H1 (cell line): ENCODE measurements around the gene PALM. TPM values are rescaled to one million over a fixed set of nuclear protein-coding genes. Genes with fewer than 3 reads are reported as not detected.

Experiments used
- CTCF ChIA-PET: fragments of 300-600 bp; sonication (Branson Sonifier 250); formaldehyde crosslinking; loops from one replicate; lab custom pipeline; 2021; ENCODE audit not compliant: partially characterized antibody; lab: Charles Lee
- POLR2A ChIA-PET: fragments of 300-600 bp; sonication (Branson Sonifier 250); formaldehyde crosslinking; loops from one replicate; lab custom pipeline; 2021; ENCODE audit warnings: inconsistent platforms; ENCODE audit not compliant: partially characterized antibody; lab: Charles Lee
- DNase-seq, 2 experiments: peaks; one replicate each; pipeline versions ENCODE4 v3.0.0 to v3.0.0-alpha.2; 2010 to 2022; ENCODE audit warnings: low spot score in 2 of 2, low read depth in 1 of 2, mixed read lengths in 1 of 2
- FAIRE-seq: peaks from 2 replicates; lab custom pipeline; 2011; peaks lifted over from hg19 to GRCh38; lab: Jason Lieb, UNC
- H2AFZ ChIP-seq: 2 replicates; pipeline ENCODE4 v1.8.1; 2012; ENCODE audit warnings: low read length, inconsistent platforms
- H2AK5ac ChIP-seq: 2 replicates; pipeline ENCODE4 v1.6.1; 2013; ENCODE audit warnings: low read depth, low read length
- H2BK120ac ChIP-seq: replicated peaks from 2 replicates; pipeline ENCODE3; 2013; ENCODE audit warnings: low read depth, low read length, inconsistent platforms
- H2BK12ac ChIP-seq: 2 replicates; pipeline ENCODE4 v1.6.1; 2013; ENCODE audit warnings: low read depth, low read length
- H2BK15ac ChIP-seq: 2 replicates; pipeline ENCODE4 v1.6.1; 2013; ENCODE audit warnings: low read length
- H2BK20ac ChIP-seq: 2 replicates; pipeline ENCODE4 v1.6.1; 2013; ENCODE audit warnings: low read length
- H2BK5ac ChIP-seq: 2 replicates; pipeline ENCODE4 v1.6.1; 2013; ENCODE audit warnings: low read depth, low read length
- H3K14ac ChIP-seq: 2 replicates; pipeline ENCODE4 v1.6.1; 2013; ENCODE audit warnings: inconsistent platforms; ENCODE audit not compliant: insufficient read length
- H3K18ac ChIP-seq: 2 replicates; pipeline ENCODE4 v1.6.1; 2013; ENCODE audit warnings: low read length; ENCODE audit errors: extremely low read depth
- H3K23ac ChIP-seq: 2 replicates; pipeline ENCODE4 v1.6.1; 2013; ENCODE audit warnings: inconsistent platforms; ENCODE audit not compliant: insufficient read length
- H3K23me2 ChIP-seq: 2 replicates; pipeline ENCODE4 v1.6.1; 2013; ENCODE audit warnings: low read depth, low read length
- H3K27ac ChIP-seq: 2 replicates; pipeline ENCODE4 v1.6.1; 2011; ENCODE audit warnings: low read depth, low read length, inconsistent platforms
- H3K27me3 ChIP-seq, 4 experiments: replicated peaks in 1 of 4; 1 replicate in 1 of 4; 2 replicates in 3 of 4; pipeline versions ENCODE4 v1.6.1 to v1.8.1; 2011 to 2013; ENCODE audit warnings: low read length in 3 of 4, mild to moderate bottlenecking in 3 of 4, inconsistent platforms in 2 of 4, mixed read lengths in 2 of 4, moderate library complexity in 1 of 4; ENCODE audit not compliant: control insufficient read depth in 3 of 4, insufficient read depth in 3 of 4; ENCODE audit errors: extremely low read depth in 1 of 4
- H3K36me3 ChIP-seq, 4 experiments: 2 replicates each; pipeline versions ENCODE4 v1.6.1 to v1.8.1; 2011 to 2013; ENCODE audit warnings: mild to moderate bottlenecking in 4 of 4, low read length in 3 of 4, moderate library complexity in 2 of 4, control low read depth in 1 of 4, inconsistent platforms in 1 of 4; ENCODE audit not compliant: insufficient read depth in 4 of 4, control insufficient read depth in 2 of 4
- H3K4ac ChIP-seq: replicated peaks from 2 replicates; pipeline ENCODE3; 2013; ENCODE audit warnings: low read length, low read depth, mixed read lengths, inconsistent platforms; ENCODE audit not compliant: insufficient read length
- H3K4me1 ChIP-seq, 4 experiments: replicated peaks in 1 of 4; 1 replicate in 1 of 4; 2 replicates in 3 of 4; pipeline versions ENCODE4 v1.6.1 to v1.8.1; 2011 to 2013; ENCODE audit warnings: low read length in 3 of 4, inconsistent platforms in 2 of 4, mixed read lengths in 1 of 4; ENCODE audit not compliant: insufficient read depth in 4 of 4, control insufficient read depth in 3 of 4
- H3K4me2 ChIP-seq, 2 experiments: 2 replicates each; pipeline versions ENCODE4 v1.6.1 to v1.8.1; 2011 to 2013; ENCODE audit warnings: low read depth in 2 of 2, low read length in 2 of 2, control low read depth in 1 of 2, inconsistent platforms in 1 of 2, mild to moderate bottlenecking in 1 of 2; ENCODE audit not compliant: insufficient read depth in 1 of 2
- H3K4me3 ChIP-seq, 4 experiments: fragments of 200-600, 300-600 bp in 1 of 4; sonication (generic), shearing (Covaris generic), sonication (Bioruptor Twin) in 1 of 4; 2 replicates each; pipeline versions ENCODE4 v1.5.1 to v1.8.1; 2011 to 2016; ENCODE audit warnings: low read length in 4 of 4, low read depth in 3 of 4, control low read depth in 2 of 4, inconsistent platforms in 2 of 4, mild to moderate bottlenecking in 2 of 4, mixed read lengths in 1 of 4, moderate library complexity in 1 of 4; ENCODE audit not compliant: insufficient read depth in 2 of 4; ENCODE audit errors: extremely low read depth in 1 of 4
- H3K56ac ChIP-seq: replicated peaks from 2 replicates; pipeline ENCODE3; 2013; ENCODE audit warnings: low read depth, mild to moderate bottlenecking, mixed read lengths, low read length, inconsistent platforms; ENCODE audit not compliant: insufficient read length
- H3K79me1 ChIP-seq: 2 replicates; pipeline ENCODE4 v1.6.1; 2013; ENCODE audit warnings: low read depth, low read length, control low read depth
- H3K79me2 ChIP-seq, 2 experiments: 2 replicates each; pipeline versions ENCODE4 v1.6.1 to v1.8.1; 2012 to 2013; ENCODE audit warnings: low read length in 2 of 2, mild to moderate bottlenecking in 2 of 2, inconsistent platforms in 1 of 2; ENCODE audit not compliant: insufficient read depth in 2 of 2, control insufficient read depth in 1 of 2
- H3K9ac ChIP-seq, 4 experiments: replicated peaks in 1 of 4; 1 replicate in 1 of 4; 2 replicates in 3 of 4; pipeline versions ENCODE4 v1.6.1 to v1.8.1; 2011 to 2013; ENCODE audit warnings: low read depth in 3 of 4, low read length in 3 of 4, control low read depth in 2 of 4, mild to moderate bottlenecking in 2 of 4, moderate library complexity in 2 of 4, inconsistent platforms in 1 of 4; ENCODE audit errors: extremely low read depth in 1 of 4
- H3K9me3 ChIP-seq, 2 experiments: 2 replicates each; pipeline versions ENCODE4 v1.6.1 to v1.8.1; 2012 to 2013; ENCODE audit warnings: mild to moderate bottlenecking in 2 of 2, moderate library complexity in 2 of 2, control low read depth in 1 of 2, inconsistent platforms in 1 of 2, low read depth in 1 of 2, low read length in 1 of 2, mixed read lengths in 1 of 2; ENCODE audit not compliant: insufficient read depth in 2 of 2
- H4K20me1 ChIP-seq, 2 experiments: replicated peaks in 1 of 2; 2 replicates each; pipeline versions ENCODE3 to v1.8.1; 2011 to 2013; ENCODE audit warnings: inconsistent platforms in 2 of 2, low read length in 2 of 2, mild to moderate bottlenecking in 1 of 2; ENCODE audit not compliant: insufficient read depth in 2 of 2, control insufficient read depth in 1 of 2
- H4K5ac ChIP-seq: 2 replicates; pipeline ENCODE4 v1.6.1; 2013; ENCODE audit warnings: low read length, low read depth, mixed read lengths, inconsistent platforms; ENCODE audit not compliant: insufficient read length
- H4K8ac ChIP-seq: 2 replicates; pipeline ENCODE4 v1.8.0; 2013; ENCODE audit warnings: mild to moderate bottlenecking, moderate library complexity, low read length, inconsistent platforms; ENCODE audit not compliant: insufficient read depth; ENCODE audit errors: extremely low read depth
- H4K91ac ChIP-seq: replicated peaks from 2 replicates; pipeline ENCODE3; 2013; ENCODE audit warnings: low read length, mixed read lengths, inconsistent platforms; ENCODE audit not compliant: insufficient read length
- EGR1 ChIP-seq: IDR thresholded peaks from 2 replicates; pipeline ENCODE4 v1.6.1; 2011; ENCODE audit warnings: low read depth, low read length, borderline replicate concordance
- WGBS, 2 experiments: shearing (Covaris generic) in 1 of 2; methylation state at CpG; one replicate each; pipeline versions ENCODE4 v1.1.6 to v1.1.7; 2013 to 2015; ENCODE audit warnings: low lambda C conversion rate in 2 of 2, mixed read lengths in 2 of 2, inconsistent platforms in 1 of 2, low coverage in 1 of 2, missing lambda C conversion rate in 1 of 2; ENCODE audit not compliant: insufficient replicate concordance in 2 of 2, insufficient coverage in 1 of 2, insufficient read length in 1 of 2; ENCODE audit errors: extremely low coverage in 1 of 2, missing lambda C conversion rate in 1 of 2; 5-methylcytosine and 5-hydroxymethylcytosine counted together
- polyA plus RNA-seq, 7 experiments: library from polyadenylated mRNA; depleted of rRNA in 3 of 7; stranded (reverse) in 5 of 7; unstranded in 2 of 7; fragments of >200 nt in 5 of 7; fragments of 200-250 nt in 2 of 7; gene quantifications; 1 replicate in 5 of 7; 2 replicates in 1 of 7; 4 replicates in 1 of 7; pipeline versions ENCODE4 v1.2.1 to v1.2.3, GENCODE V29; 2011 to 2013; ENCODE audit warnings: missing spikeins in 2 of 7, mixed read lengths in 2 of 7
- total RNA-seq: library from RNA; stranded (reverse); fragmentation: NEBNext Ultra II Directional; extraction: Animal tissue kit (Norgen Biotek cat#: 25700); gene quantifications from 2 replicates; pipeline ENCODE4 v1.2.1, GENCODE V29; 2021

PALM gene
- total and polyA plus RNA-seq, 2 of the 8 experiments (the other 6 are each of a cell fraction or from before 2014, with no cell fraction given) = 5.7 to 16.5 TPM

- H2AFZ ChIP-seq = no peak overlapping the region
- DNase-seq = no peak
- no peaks in the 10 kb centered on the region for H3K36me3 ChIP-seq
- H3K18ac ChIP-seq = no peak overlapping the region
- H3K27me3 ChIP-seq = 0 out of 7 replicates have a peak, but pooled peaks cover 0 to 2% (median 0%) of the 10 kb centered on the region in 4 experiments
- H4K91ac ChIP-seq = no peak overlapping the region
- H3K4ac ChIP-seq = no peak overlapping the region
- no peak overlapping the region for H2BK5ac ChIP-seq
- H2BK15ac ChIP-seq = no peak overlapping the region
- FAIRE-seq = no peak
- ChIA-PET POLR2A (interaction anchor here (0.6 to 1.4 kb wide), 4 partner anchors 8 to 296 kb away, joined by 3 to 5 read pairs (median 3); partner anchors contain the start of gene FSTL3), CTCF (interaction anchor here (0.7 to 2.4 kb wide), 3 partner anchors 10 to 18 kb away, joined by 3 to 7 read pairs (median 3); partner anchors contain the start of gene PALM)
- H3K9ac ChIP-seq = no peak overlapping the region
- no peak overlapping the region; the same call in 1 of the 2 replicates for H2BK12ac ChIP-seq
- H3K79me1 ChIP-seq = no peaks in the 10 kb centered on the region
- H3K27ac ChIP-seq = no peak overlapping the region
- H3K4me1 ChIP-seq = no peaks in the 10 kb centered on the region
- no peak overlapping the region for H2BK120ac ChIP-seq
- H3K23me2 ChIP-seq = no peaks in the 10 kb centered on the region
- no peak overlapping the region for H4K8ac ChIP-seq
- H3K14ac ChIP-seq = no peak overlapping the region
- H3K4me2 ChIP-seq = no peak overlapping the region
- 81% methylated on average over 13 of the region's 18 CpGs; no CpG with 5 or more reads in 1 of the 2 experiments for WGBS, 2 experiments
- no peak overlapping the region for H3K56ac ChIP-seq
- no peaks in the 10 kb centered on the region for H3K79me2 ChIP-seq
- no peak overlapping the region for H2AK5ac ChIP-seq
- no peak overlapping the region for H3K23ac ChIP-seq
- H4K5ac ChIP-seq = no peak overlapping the region
- no peak overlapping the region for H2BK20ac ChIP-seq
- peaks cover 0 to 1% of the 10 kb centered on the region in 2 experiments for H4K20me1 ChIP-seq
- no peak overlapping the region for H3K4me3 ChIP-seq
- no peaks in the 10 kb centered on the region; a peak in 1 of 4 replicates for H3K9me3 ChIP-seq
- TF ChIP-seq EGR1 = no peak
These were observed 18.5 kb upstream of the PALM start for GRCh38 chr19:690203-690602.
